HEK293 (cell line): ENCODE measurements around the gene MOSMO.
A peak's percentile ranks its signal among the peaks of the same experiment; 100 is the strongest.

Experiments used
- CTCF ChIA-PET: fragments of 350-600 bp; formaldehyde crosslinking; extraction: SDS; loops from one replicate; lab custom pipeline; 2021; ENCODE audit warnings: antibody characterized with exemption; lab: Yijun Ruan, JAX
- POLR2A ChIA-PET: fragments of 300-600 bp; formaldehyde crosslinking; extraction: SDS; loops from one replicate; lab custom pipeline; 2020; ENCODE audit warnings: antibody characterized with exemption, inconsistent platforms; lab: Yijun Ruan, JAX
- H3K27ac ChIP-seq: fragments of 200-500 bp; sonication (Bioruptor generic); 2 replicates; pipeline ENCODE4 v1.5.1; 2014; ENCODE audit warnings: low read depth, low read length, control low read depth, inconsistent platforms; ENCODE audit errors: extremely low read depth
- H3K36me3 ChIP-seq, 2 experiments: fragments of 200-500 bp in 1 of 2; sonication (Bioruptor generic) in 1 of 2; 1 replicate in 1 of 2; 2 replicates in 1 of 2; pipeline ENCODE4 v1.5.1; 2014 to 2017; ENCODE audit warnings: inconsistent platforms in 2 of 2, low read length in 2 of 2; ENCODE audit not compliant: control insufficient read depth in 2 of 2, insufficient read depth in 1 of 2
- H3K4me1 ChIP-seq: fragments of 200-500 bp; sonication (Bioruptor generic); 2 replicates; pipeline ENCODE4 v1.5.1; 2014; ENCODE audit warnings: mild to moderate bottlenecking, low read length, inconsistent platforms; ENCODE audit not compliant: control insufficient read depth, insufficient read depth
- H3K4me3 ChIP-seq: 2 replicates; pipeline ENCODE4 v1.5.1; 2011; ENCODE audit warnings: low read depth, mild to moderate bottlenecking, control low read depth, low read length, moderate library complexity
- H3K9me3 ChIP-seq: fragments of 200-500 bp; sonication (Bioruptor generic); 2 replicates; pipeline ENCODE4 v1.5.1; 2014; ENCODE audit warnings: low read depth, low read length, inconsistent platforms; ENCODE audit not compliant: control insufficient read depth, insufficient read depth
- HOXC10 ChIP-seq: sonication (generic); formaldehyde crosslinking; IDR thresholded peaks from 2 replicates; pipeline ENCODE4 v1.8.1; 2023; ENCODE audit warnings: mild to moderate bottlenecking, missing genetic modification reagents
- KLF10 ChIP-seq: fragments of 450-650 bp; IDR thresholded peaks from 2 replicates; pipeline ENCODE4 v1.5.1; 2018; ENCODE audit warnings: missing biosample characterization, mild to moderate bottlenecking, missing genetic modification characterization
- KLF7 ChIP-seq: fragments of 450-650 bp; formaldehyde crosslinking; IDR thresholded peaks from 2 replicates; pipeline ENCODE4 v1.5.1; 2016; ENCODE audit warnings: missing biosample characterization, missing genetic modification characterization, borderline replicate concordance
- REPIN1 ChIP-seq: fragments of 450-650 bp; formaldehyde crosslinking; IDR thresholded peaks from 2 replicates; pipeline ENCODE4 v1.5.1; 2017; ENCODE audit warnings: missing biosample characterization, missing genetic modification characterization, low read depth
- ZNF10 ChIP-seq: fragments of 450-650 bp; formaldehyde crosslinking; IDR thresholded peaks from 2 replicates; pipeline ENCODE4 v1.5.1; 2017; ENCODE audit warnings: missing biosample characterization, missing genetic modification characterization
- ZNF121 ChIP-seq: fragments of 450-650 bp; formaldehyde crosslinking; IDR thresholded peaks from 2 replicates; pipeline ENCODE4 v1.5.1; 2016; ENCODE audit warnings: missing biosample characterization, missing genetic modification characterization
- ZNF132 ChIP-seq: fragments of 450-650 bp; formaldehyde crosslinking; IDR thresholded peaks from 2 replicates; pipeline ENCODE4 v1.5.1; 2017; ENCODE audit warnings: missing biosample characterization, missing genetic modification characterization, borderline replicate concordance
- ZNF157 ChIP-seq: fragments of 450-650 bp; formaldehyde crosslinking; IDR thresholded peaks from 2 replicates; pipeline ENCODE4 v1.5.1; 2016; ENCODE audit warnings: missing biosample characterization, missing genetic modification characterization
- ZNF302 ChIP-seq: fragments of 450-650 bp; formaldehyde crosslinking; IDR thresholded peaks from 2 replicates; pipeline ENCODE4 v1.5.1; 2016; ENCODE audit warnings: missing biosample characterization, missing genetic modification characterization, low read depth
- ZNF48 ChIP-seq: fragments of 450-650 bp; formaldehyde crosslinking; IDR thresholded peaks from 2 replicates; pipeline ENCODE4 v1.5.1; 2016; ENCODE audit warnings: missing biosample characterization, missing genetic modification characterization
- ZNF571 ChIP-seq: fragments of 450-650 bp; formaldehyde crosslinking; IDR thresholded peaks from 2 replicates; pipeline ENCODE4 v1.5.0; 2017; ENCODE audit warnings: missing biosample characterization, missing genetic modification characterization
- ZNF621 ChIP-seq: fragments of 450-650 bp; formaldehyde crosslinking; IDR thresholded peaks from 2 replicates; pipeline ENCODE4 v1.5.1; 2017; ENCODE audit warnings: missing biosample characterization, missing genetic modification characterization
- ZNF626 ChIP-seq: fragments of 450-650 bp; sonication (Bioruptor Pico); formaldehyde crosslinking; IDR thresholded peaks from 2 replicates; pipeline ENCODE4 v1.5.1; 2018; ENCODE audit warnings: missing biosample characterization, missing genetic modification characterization, inconsistent platforms
- ZNF664 ChIP-seq: fragments of 450-650 bp; formaldehyde crosslinking; IDR thresholded peaks from 2 replicates; pipeline ENCODE4 v1.5.1; 2016; ENCODE audit warnings: missing biosample characterization, missing genetic modification characterization
- TF ChIP-seq, protein P1 (sequence below): fragments of 450-650 bp; formaldehyde crosslinking; optimal IDR thresholded peaks from 2 replicates; pipeline ENCODE3; 2016; ENCODE audit warnings: missing biosample characterization, mild to moderate bottlenecking, missing genetic modification characterization
- TF ChIP-seq, protein P2 (sequence below): fragments of 450-650 bp; formaldehyde crosslinking; IDR thresholded peaks from 2 replicates; pipeline ENCODE4 v1.5.1; 2016; ENCODE audit warnings: missing biosample characterization, missing genetic modification characterization

Gene MOSMO

GRCh38 chr16:21991621-21992020 lies 16.3 kb upstream of the MOSMO start (continued):
- TF ChIP-seq, protein P1, sequence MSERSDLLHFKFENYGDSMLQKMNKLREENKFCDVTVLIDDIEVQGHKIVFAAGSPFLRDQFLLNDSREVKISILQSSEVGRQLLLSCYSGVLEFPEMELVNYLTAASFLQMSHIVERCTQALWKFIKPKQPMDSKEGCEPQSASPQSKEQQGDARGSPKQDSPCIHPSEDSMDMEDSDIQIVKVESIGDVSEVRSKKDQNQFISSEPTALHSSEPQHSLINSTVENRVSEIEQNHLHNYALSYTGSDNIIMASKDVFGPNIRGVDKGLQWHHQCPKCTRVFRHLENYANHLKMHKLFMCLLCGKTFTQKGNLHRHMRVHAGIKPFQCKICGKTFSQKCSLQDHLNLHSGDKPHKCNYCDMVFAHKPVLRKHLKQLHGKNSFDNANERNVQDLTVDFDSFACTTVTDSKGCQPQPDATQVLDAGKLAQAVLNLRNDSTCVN: no peak

GRCh38 chr16:21994856-21995465 lies 12.9 kb upstream of the MOSMO start:
- ChIA-PET POLR2A (no interaction called here), CTCF (interaction anchor here (0.6 to 20.3 kb wide), 7 partner anchors 44 to 339 kb away, joined by 3 to 302 read pairs (median 3); no protein-coding TSS in a partner anchor)
- H3K4me1 ChIP-seq: peaks cover 13% of the 10 kb centered on the region
- no peak overlapping the region for H3K27ac ChIP-seq
- no peak overlapping the region for H3K4me3 ChIP-seq
- no peaks in the 10 kb centered on the region for H3K36me3 ChIP-seq
- TF ChIP-seq ZNF664 (tag by site-specific recombination) (no peak), ZNF621 (tag by site-specific recombination) (no peak), KLF7 (tag by site-specific recombination) (no peak), ZNF626 (tag by site-specific recombination) (no peak), ZNF48 (tag by site-specific recombination) (no peak), ZNF571 (tag by site-specific recombination) (no peak), HOXC10 (CRISPR knock-in tag) (no peak), ZNF132 (tag by site-specific recombination) (no peak), ZNF302 (no peak), REPIN1 (no peak), ZNF157 (tag by site-specific recombination) (no peak), ZNF10 (tag by site-specific recombination) (no peak)
- TF ChIP-seq, protein P2, sequence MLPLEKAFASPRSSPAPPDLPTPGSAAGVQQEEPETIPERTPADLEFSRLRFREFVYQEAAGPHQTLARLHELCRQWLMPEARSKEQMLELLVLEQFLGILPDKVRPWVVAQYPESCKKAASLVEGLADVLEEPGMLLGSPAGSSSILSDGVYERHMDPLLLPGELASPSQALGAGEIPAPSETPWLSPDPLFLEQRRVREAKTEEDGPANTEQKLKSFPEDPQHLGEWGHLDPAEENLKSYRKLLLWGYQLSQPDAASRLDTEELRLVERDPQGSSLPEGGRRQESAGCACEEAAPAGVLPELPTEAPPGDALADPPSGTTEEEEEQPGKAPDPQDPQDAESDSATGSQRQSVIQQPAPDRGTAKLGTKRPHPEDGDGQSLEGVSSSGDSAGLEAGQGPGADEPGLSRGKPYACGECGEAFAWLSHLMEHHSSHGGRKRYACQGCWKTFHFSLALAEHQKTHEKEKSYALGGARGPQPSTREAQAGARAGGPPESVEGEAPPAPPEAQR (tag by site-specific recombination): no peak
- H3K9me3 ChIP-seq: no peaks in the 10 kb centered on the region

GRCh38 chr16:21996923-21997696 lies 10.8 kb upstream of the MOSMO start:
- Histone ChIP-seq H3K4me1 (no peaks in the 10 kb centered on the region), H3K4me3 (no peak overlapping the region), H3K36me3 (no peaks in the 10 kb centered on the region), H3K27ac (no peak overlapping the region), H3K9me3 (no peaks in the 10 kb centered on the region)
- TF ChIP-seq ZNF121 (tag by site-specific recombination) (peak; percentile 37; the same call in 1 of the 2 replicates), KLF10 (tag by site-specific recombination) (no peak)
- CTCF ChIA-PET: interaction anchor here (0.7 to 20.3 kb wide), 5 partner anchors 9 to 191 kb away, joined by 3 to 302 read pairs (median 4); no protein-coding TSS in a partner anchor
- POLR2A ChIA-PET: no interaction called here
